ENCODE data around the gene LRRC2.
"Not testable (repeated sequence)": the region's sequence is repeated elsewhere in the genome, so short reads cannot be mapped to it uniquely, and the experiment has no call there.

LRRC2 gene

GRCh38 chr3:46595819-46596314, 29.8 kb upstream of the LRRC2 start:
- no peak for DNase-seq (ENCODE audit: low read depth in 2 of 2)
- H3K4me3 ChIP-seq (replicated peaks in 1 of 2; ENCODE audit: low read depth in 2 of 2, low read length in 2 of 2), result no peak overlapping the region
- no peak for TF ChIP-seq CTCF (IDR thresholded peaks at IDR 0.05; ENCODE audit: low read depth, low read length)

- no peak overlapping the region for H3K4me3 ChIP-seq (replicated peaks in 1 of 2; ENCODE audit: low read depth in 2 of 2, low read length in 2 of 2)
- DNase-seq (ENCODE audit: low read depth in 2 of 2), result no peak
- no peak for TF ChIP-seq CTCF (IDR thresholded peaks at IDR 0.05; ENCODE audit: low read depth, low read length)
Measured at GRCh38 chr3:46594723-46595122, 28.6 kb upstream of the LRRC2 start.

DNA sequence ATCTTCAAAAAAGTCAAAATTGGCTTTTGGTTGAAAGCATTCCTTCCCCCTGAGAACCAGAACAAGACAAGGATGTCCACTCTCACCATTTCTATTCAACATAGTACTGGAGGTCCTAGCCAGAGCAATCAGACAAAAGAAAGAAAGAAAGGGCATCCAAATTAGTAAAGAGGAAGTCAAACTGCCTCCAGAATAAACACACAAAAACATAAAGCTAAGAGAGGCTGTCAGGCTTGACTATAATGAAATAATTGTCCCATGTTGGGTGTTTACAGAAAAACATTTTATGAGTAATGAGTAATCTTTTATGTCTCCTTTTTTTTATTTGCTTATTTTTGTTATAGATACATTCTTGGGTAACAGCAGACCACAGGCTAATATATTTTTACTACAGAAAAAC, 27.9 kb upstream of the LRRC2 start:
- no peak for DNase-seq (ENCODE audit: low read depth in 2 of 2)
- no peak overlapping the region for H3K4me3 ChIP-seq (replicated peaks in 1 of 2; ENCODE audit: low read depth in 2 of 2, low read length in 2 of 2)
- TF ChIP-seq CTCF (IDR thresholded peaks at IDR 0.05; ENCODE audit: low read depth, low read length), result no peak

GRCh38 chr3:46593274-46593862, 27.3 kb upstream of the LRRC2 start:
- no peak overlapping the region for H3K4me3 ChIP-seq (replicated peaks in 1 of 2; ENCODE audit: low read depth in 2 of 2, low read length in 2 of 2)
- TF ChIP-seq CTCF (IDR thresholded peaks at IDR 0.05; ENCODE audit: low read depth, low read length), result no peak
- no peak for DNase-seq (ENCODE audit: low read depth in 2 of 2)

GRCh38 chr3:46587268-46587667, 21.2 kb upstream of the LRRC2 start:
- not testable (repeated sequence) for H3K4me3 ChIP-seq (replicated peaks in 1 of 2; ENCODE audit: low read depth in 2 of 2, low read length in 2 of 2); DNase-seq (ENCODE audit: low read depth in 2 of 2)

DNA sequence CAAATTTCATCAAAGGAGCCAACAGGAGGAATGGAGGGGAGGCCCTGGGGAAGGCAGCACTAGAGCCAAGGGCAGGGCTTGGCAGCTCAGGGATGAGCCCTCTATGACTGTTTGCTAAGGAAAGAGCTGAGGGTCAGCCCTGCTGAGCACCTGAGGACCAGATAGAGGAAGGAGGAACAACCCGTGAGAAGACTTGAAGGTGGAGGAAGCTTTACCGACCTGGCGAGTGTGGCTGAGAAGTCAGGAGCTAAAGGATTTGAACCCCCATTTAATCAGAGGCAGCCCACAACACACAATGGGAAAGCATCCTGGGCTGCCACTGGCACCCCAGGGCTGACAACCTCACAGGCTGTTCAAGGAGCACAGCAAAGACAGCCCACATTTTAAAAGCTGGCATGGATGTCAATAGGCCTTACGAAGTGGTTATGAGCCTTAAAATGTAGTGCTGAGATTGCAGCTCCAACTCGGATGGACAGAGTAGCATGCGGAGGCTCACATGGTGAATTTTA, 20.7 kb upstream of the LRRC2 start:
- no peak overlapping the region for H3K4me3 ChIP-seq (replicated peaks in 1 of 2; ENCODE audit: low read depth in 2 of 2, low read length in 2 of 2)
- DNase-seq (ENCODE audit: low read depth in 2 of 2), result no peak
- no peak for TF ChIP-seq CTCF (IDR thresholded peaks at IDR 0.05; ENCODE audit: low read depth, low read length)

GRCh38 chr3:46585799-46586693, 19.9 kb upstream of the LRRC2 start:
- no peak overlapping the region for H3K4me3 ChIP-seq (replicated peaks in 1 of 2; ENCODE audit: low read depth in 2 of 2, low read length in 2 of 2)
- no peak for DNase-seq (ENCODE audit: low read depth in 2 of 2)
- TF ChIP-seq CTCF (IDR thresholded peaks at IDR 0.05; ENCODE audit: low read depth, low read length), result no peak
